OCI-LY3 (cell line): ENCODE measurements around the gene POLE3.

Experiments used
- H2AFZ ChIP-seq: fragments of 200-600, 300-600 bp; shearing (Covaris generic); 2 replicates; pipeline ENCODE4 v1.6.0; 2014; ENCODE audit warnings: antibody characterized with exemption, low read depth, low read length
- H3K27ac ChIP-seq: fragments of 200-600, 300-600 bp; sonication (generic); 2 replicates; pipeline ENCODE4 v1.5.1; 2014; ENCODE audit warnings: mild to moderate bottlenecking, low read length, moderate library complexity, mixed read lengths
- H3K27me3 ChIP-seq: fragments of 200-600, 300-600 bp; sonication (generic); 2 replicates; pipeline ENCODE4 v1.6.1; 2014; ENCODE audit warnings: low read depth, low read length, mixed read lengths
- H3K36me3 ChIP-seq: fragments of 200-600, 300-600 bp; sonication (generic); replicated peaks from 2 replicates; pipeline ENCODE3; 2014; ENCODE audit warnings: low read depth, low read length, mixed read lengths
- H3K4me1 ChIP-seq: fragments of 300-600, 200-600 bp; sonication (generic); 2 replicates; pipeline ENCODE4 v1.6.1; 2014; ENCODE audit warnings: low read length, mixed read lengths
- H3K4me2 ChIP-seq: fragments of 200-600, 300-600 bp; sonication (generic); 2 replicates; pipeline ENCODE4 v1.6.1; 2014; ENCODE audit warnings: low read length, mixed read lengths
- H3K4me3 ChIP-seq: fragments of 300-600, 200-600 bp; sonication (generic); 2 replicates; pipeline ENCODE4 v1.5.1; 2014; ENCODE audit warnings: antibody characterized with exemption, mild to moderate bottlenecking, low read length, moderate library complexity
- H3K79me2 ChIP-seq: fragments of 300-600, 200-600 bp; shearing (Covaris generic); 2 replicates; pipeline ENCODE4 v1.6.1; 2014; ENCODE audit warnings: mild to moderate bottlenecking, low read length, mixed read lengths
- H3K9ac ChIP-seq: fragments of 300-600, 200-600 bp; shearing (Covaris generic); 2 replicates; pipeline ENCODE4 v1.6.0; 2014; ENCODE audit warnings: mild to moderate bottlenecking, low read length, moderate library complexity
- H3K9me3 ChIP-seq: fragments of 200-600, 300-600 bp; shearing (Covaris generic); 2 replicates; pipeline ENCODE4 v1.6.1; 2014; ENCODE audit warnings: low read length, mixed read lengths; ENCODE audit not compliant: insufficient read depth
- H4K20me1 ChIP-seq: fragments of 200-600, 300-600 bp; sonication (generic); 2 replicates; pipeline ENCODE4 v1.6.1; 2016; ENCODE audit warnings: low read length, mixed read lengths; ENCODE audit not compliant: insufficient read depth
- EZH2phosphoT487 ChIP-seq: fragments of 200-600 bp; shearing (Covaris generic); IDR thresholded peaks from 2 replicates; pipeline ENCODE4 v1.6.1; 2018; ENCODE audit warnings: antibody characterized with exemption, mixed run types, low read depth
- TF ChIP-seq, protein P1 (sequence below): fragments of 200-600, 300-600 bp; sonication (generic); IDR thresholded peaks from 2 replicates; pipeline ENCODE4 v1.5.1; 2014; ENCODE audit warnings: antibody characterized with exemption, low read length, low read depth

POLE3 gene

GRCh38 chr9:113363336-113363735 lies 47.1 kb downstream of the POLE3 start:
- Histone ChIP-seq H3K4me2 (no peak overlapping the region), H4K20me1 (no peaks in the 10 kb centered on the region)

DNA sequence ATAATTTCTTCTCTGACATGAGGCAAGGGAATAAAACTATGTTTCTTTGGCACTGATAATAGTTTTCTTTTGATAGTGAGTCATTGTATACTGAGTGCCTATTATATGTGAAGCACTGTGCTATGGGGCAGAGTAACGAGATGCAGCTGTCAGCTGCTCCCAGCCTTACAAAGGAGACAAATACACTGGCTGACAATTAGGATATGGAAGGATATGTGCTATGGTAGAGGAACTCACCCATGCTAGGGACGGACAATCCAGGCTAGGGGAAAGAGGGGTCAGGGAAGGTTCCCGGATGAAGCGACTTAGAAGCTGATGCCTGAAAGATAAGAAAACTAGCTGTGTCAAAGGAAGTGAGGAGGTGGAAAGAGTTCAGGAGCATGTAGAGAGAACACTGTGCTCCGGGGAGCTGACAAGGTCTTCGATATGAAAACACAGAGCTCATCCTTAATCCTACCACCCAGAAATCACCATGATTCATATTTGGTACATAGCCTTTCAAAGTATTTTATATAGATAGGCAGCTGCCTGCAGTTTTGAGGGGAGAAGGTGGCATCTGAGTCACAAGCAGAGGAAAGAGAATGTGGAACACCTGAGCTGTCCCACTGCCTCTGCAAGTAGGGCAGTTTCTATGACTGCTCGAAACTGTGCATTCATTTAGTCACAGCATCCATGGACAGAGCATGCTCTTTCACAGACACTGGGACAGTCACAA lies 49.0 kb downstream of the POLE3 start:
- no peaks in the 10 kb centered on the region for H3K9me3 ChIP-seq
- H3K27ac ChIP-seq = no peak overlapping the region
- no peaks in the 10 kb centered on the region for H3K27me3 ChIP-seq
- TF ChIP-seq, protein P1, sequence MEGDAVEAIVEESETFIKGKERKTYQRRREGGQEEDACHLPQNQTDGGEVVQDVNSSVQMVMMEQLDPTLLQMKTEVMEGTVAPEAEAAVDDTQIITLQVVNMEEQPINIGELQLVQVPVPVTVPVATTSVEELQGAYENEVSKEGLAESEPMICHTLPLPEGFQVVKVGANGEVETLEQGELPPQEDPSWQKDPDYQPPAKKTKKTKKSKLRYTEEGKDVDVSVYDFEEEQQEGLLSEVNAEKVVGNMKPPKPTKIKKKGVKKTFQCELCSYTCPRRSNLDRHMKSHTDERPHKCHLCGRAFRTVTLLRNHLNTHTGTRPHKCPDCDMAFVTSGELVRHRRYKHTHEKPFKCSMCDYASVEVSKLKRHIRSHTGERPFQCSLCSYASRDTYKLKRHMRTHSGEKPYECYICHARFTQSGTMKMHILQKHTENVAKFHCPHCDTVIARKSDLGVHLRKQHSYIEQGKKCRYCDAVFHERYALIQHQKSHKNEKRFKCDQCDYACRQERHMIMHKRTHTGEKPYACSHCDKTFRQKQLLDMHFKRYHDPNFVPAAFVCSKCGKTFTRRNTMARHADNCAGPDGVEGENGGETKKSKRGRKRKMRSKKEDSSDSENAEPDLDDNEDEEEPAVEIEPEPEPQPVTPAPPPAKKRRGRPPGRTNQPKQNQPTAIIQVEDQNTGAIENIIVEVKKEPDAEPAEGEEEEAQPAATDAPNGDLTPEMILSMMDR = no peak
- TF ChIP-seq EZH2phosphoT487 = no peak
- no peaks in the 10 kb centered on the region for H3K79me2 ChIP-seq
- no peak overlapping the region for H3K9ac ChIP-seq
- no peak overlapping the region for H2AFZ ChIP-seq
- H3K36me3 ChIP-seq = no peaks in the 10 kb centered on the region
- no peaks in the 10 kb centered on the region for H3K4me1 ChIP-seq
- no peak overlapping the region for H3K4me3 ChIP-seq
- no peaks in the 10 kb centered on the region for H4K20me1 ChIP-seq
- H3K4me2 ChIP-seq = no peak overlapping the region

More at GRCh38 chr9:113363336-113363735, 47.1 kb downstream of the POLE3 start:
- Histone ChIP-seq H3K79me2 (no peaks in the 10 kb centered on the region), H3K9ac (no peak overlapping the region), H3K9me3 (no peaks in the 10 kb centered on the region), H3K4me3 (no peak overlapping the region), H2AFZ (no peak overlapping the region), H3K27ac (no peak overlapping the region), H3K36me3 (no peaks in the 10 kb centered on the region), H3K27me3 (no peaks in the 10 kb centered on the region), H3K4me1 (no peaks in the 10 kb centered on the region)
- no peak for TF ChIP-seq EZH2phosphoT487
- TF ChIP-seq, protein P1 = no peak

DNA sequence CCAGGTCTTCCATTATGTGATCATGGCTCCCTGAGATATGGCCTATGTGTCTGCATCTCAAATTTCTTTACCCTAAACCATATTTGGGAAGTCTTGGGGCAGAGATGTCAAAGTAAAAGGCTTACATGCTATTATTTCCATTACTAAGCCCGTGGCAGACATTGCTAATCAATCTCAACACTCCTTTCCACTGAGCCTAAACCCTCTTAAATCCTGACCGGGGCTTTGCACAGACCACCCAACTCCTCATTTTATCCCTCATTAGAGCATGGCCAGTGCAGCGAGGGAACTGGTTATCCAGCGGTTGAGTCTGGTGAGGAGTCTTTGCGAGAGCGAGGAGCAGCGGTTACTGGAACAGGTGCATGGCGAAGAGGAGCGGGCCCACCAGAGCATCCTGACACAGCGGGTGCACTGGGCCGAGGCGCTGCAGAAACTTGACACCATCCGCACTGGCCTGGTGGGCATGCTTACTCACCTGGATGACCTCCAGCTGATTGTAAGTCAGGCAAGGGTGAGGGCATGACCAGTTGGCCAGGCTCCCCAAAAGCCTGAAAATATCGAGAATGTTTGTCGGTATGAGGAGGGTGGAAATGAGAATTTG lies 50.1 kb downstream of the POLE3 start:
- H3K27ac ChIP-seq = no peak overlapping the region
- H3K4me1 ChIP-seq = no peaks in the 10 kb centered on the region
- H2AFZ ChIP-seq = no peak overlapping the region
- H3K9me3 ChIP-seq = no peaks in the 10 kb centered on the region
- H4K20me1 ChIP-seq = no peaks in the 10 kb centered on the region
- no peak overlapping the region for H3K9ac ChIP-seq
- no peaks in the 10 kb centered on the region for H3K27me3 ChIP-seq
- H3K4me2 ChIP-seq = no peak overlapping the region
- no peak overlapping the region for H3K4me3 ChIP-seq
- TF ChIP-seq, protein P1 = no peak
- H3K36me3 ChIP-seq = no peaks in the 10 kb centered on the region
- H3K79me2 ChIP-seq = no peaks in the 10 kb centered on the region

DNA sequence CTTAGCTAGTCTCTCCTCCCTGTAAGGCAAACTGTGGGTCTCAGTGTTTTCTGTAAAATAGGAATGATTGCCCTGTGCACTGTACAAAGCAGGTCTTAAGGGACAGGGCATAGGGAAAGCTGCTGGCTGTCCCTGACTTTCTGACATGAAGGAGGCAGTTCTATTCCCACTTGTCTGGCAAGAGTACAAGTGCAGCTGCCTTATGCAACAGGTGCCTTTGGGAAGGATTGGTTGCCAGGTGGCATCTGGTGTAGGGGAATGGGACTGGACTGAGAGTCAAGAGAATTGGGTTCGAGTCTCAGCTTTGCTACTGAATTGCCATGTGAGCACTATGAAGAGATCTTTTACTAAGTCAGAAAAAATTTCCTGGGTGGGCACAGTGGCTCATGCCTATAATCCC lies 51.1 kb downstream of the POLE3 start:
- no peak for TF ChIP-seq EZH2phosphoT487
- TF ChIP-seq, protein P1 = no peak
- H3K4me2 ChIP-seq = no peak overlapping the region
- no peaks in the 10 kb centered on the region for H3K27me3 ChIP-seq
- H3K36me3 ChIP-seq = no peaks in the 10 kb centered on the region
- H3K9me3 ChIP-seq = no peaks in the 10 kb centered on the region
- no peaks in the 10 kb centered on the region for H3K79me2 ChIP-seq
- no peaks in the 10 kb centered on the region for H4K20me1 ChIP-seq
- no peak overlapping the region for H3K9ac ChIP-seq
- no peak overlapping the region for H3K27ac ChIP-seq
- H2AFZ ChIP-seq = no peak overlapping the region
- no peak overlapping the region for H3K4me3 ChIP-seq
- H3K4me1 ChIP-seq = no peaks in the 10 kb centered on the region
